H9 (cell line): ENCODE results near the gene MAGEA9. TPM values are rescaled to one million over a fixed set of nuclear protein-coding genes. Genes with fewer than 3 reads are reported as not detected.
"Not testable (repeated sequence)": the region's sequence is repeated elsewhere in the genome, so short reads cannot be mapped to it uniquely, and the experiment has no call there.

Source experiments
- DNase-seq: peaks from one replicate; pipeline ENCODE4 v3.0.0-alpha.2; 2017
- H2AFZ ChIP-seq: one replicate; pipeline ENCODE4 v1.6.1; 2013; ENCODE audit warnings: mild to moderate bottlenecking, low read length, control low read depth, moderate library complexity
- H2AK5ac ChIP-seq: 2 replicates; pipeline ENCODE4 v1.6.1; 2013; ENCODE audit warnings: low read length, control low read depth, mixed read lengths; ENCODE audit not compliant: insufficient read length
- H2BK120ac ChIP-seq: one replicate; pipeline ENCODE4 v1.6.1; 2013; ENCODE audit warnings: low read depth, mild to moderate bottlenecking, low read length, control low read depth, inconsistent platforms; ENCODE audit not compliant: poor library complexity, severe bottlenecking
- H2BK12ac ChIP-seq: 2 replicates; pipeline ENCODE4 v1.6.1; 2013; ENCODE audit warnings: low read length, control low read depth, mixed read lengths, low read depth; ENCODE audit not compliant: insufficient read length
- H2BK15ac ChIP-seq: 2 replicates; pipeline ENCODE4 v1.6.1; 2013; ENCODE audit warnings: low read depth, low read length, control low read depth
- H2BK20ac ChIP-seq: one replicate; pipeline ENCODE4 v1.6.1; 2013; ENCODE audit warnings: low read depth, mild to moderate bottlenecking, low read length, control low read depth, inconsistent platforms; ENCODE audit not compliant: poor library complexity, severe bottlenecking
- H2BK5ac ChIP-seq: 2 replicates; pipeline ENCODE4 v1.6.1; 2013; ENCODE audit warnings: low read length, control low read depth, mixed read lengths; ENCODE audit not compliant: insufficient read length
- H3K14ac ChIP-seq: 2 replicates; pipeline ENCODE4 v1.6.1; 2013; ENCODE audit warnings: low read length, control low read depth; ENCODE audit not compliant: insufficient read depth
- H3K18ac ChIP-seq: 2 replicates; pipeline ENCODE4 v1.6.1; 2013; ENCODE audit warnings: low read depth, mild to moderate bottlenecking, mixed read lengths, low read length, control low read depth; ENCODE audit not compliant: insufficient read length
- H3K23ac ChIP-seq: 2 replicates; pipeline ENCODE4 v1.6.1; 2013; ENCODE audit warnings: low read length, control low read depth, mixed read lengths, low read depth; ENCODE audit not compliant: insufficient read length
- H3K23me2 ChIP-seq: 2 replicates; pipeline ENCODE4 v1.6.1; 2013; ENCODE audit warnings: low read depth, mild to moderate bottlenecking, mixed read lengths, low read length, control low read depth; ENCODE audit not compliant: insufficient read length, poor library complexity, severe bottlenecking
- H3K27ac ChIP-seq: 2 replicates; pipeline ENCODE4 v1.5.1; 2013; ENCODE audit warnings: low read length, control low read depth, mixed read lengths, low read depth; ENCODE audit not compliant: insufficient read length
- H3K27me3 ChIP-seq: 2 replicates; pipeline ENCODE4 v1.6.1; 2013; ENCODE audit warnings: low read length, control low read depth, inconsistent platforms; ENCODE audit not compliant: insufficient read depth
- H3K4ac ChIP-seq: 2 replicates; pipeline ENCODE4 v1.6.1; 2013; ENCODE audit warnings: low read depth, mild to moderate bottlenecking, control low read depth, inconsistent platforms, low read length, moderate library complexity
- H3K4me1 ChIP-seq: 2 replicates; pipeline ENCODE4 v1.6.1; 2013; ENCODE audit warnings: low read length, control low read depth, inconsistent platforms; ENCODE audit not compliant: insufficient read depth
- H3K4me2 ChIP-seq: 2 replicates; pipeline ENCODE4 v1.6.1; 2013; ENCODE audit warnings: low read length, control low read depth, mixed read lengths; ENCODE audit not compliant: insufficient read length, insufficient read depth
- H3K56ac ChIP-seq: 2 replicates; pipeline ENCODE4 v1.6.1; 2013; ENCODE audit warnings: low read depth, mild to moderate bottlenecking, mixed read lengths, low read length, control low read depth; ENCODE audit not compliant: insufficient read length
- H3K79me1 ChIP-seq: 2 replicates; pipeline ENCODE4 v1.6.1; 2013; ENCODE audit warnings: low read depth, mild to moderate bottlenecking, moderate library complexity, low read length, control low read depth, inconsistent platforms; ENCODE audit not compliant: insufficient read depth, poor library complexity, severe bottlenecking
- H3K79me2 ChIP-seq: 2 replicates; pipeline ENCODE4 v1.6.1; 2013; ENCODE audit warnings: low read length, control low read depth, inconsistent platforms; ENCODE audit not compliant: insufficient read depth
- H3K9ac ChIP-seq: 2 replicates; pipeline ENCODE4 v1.6.1; 2013; ENCODE audit warnings: low read length, control low read depth, mixed read lengths; ENCODE audit not compliant: insufficient read length; ENCODE audit errors: extremely low read depth
- H3K9me3 ChIP-seq: one replicate; pipeline ENCODE4 v1.6.1; 2013; ENCODE audit warnings: low read depth, low read length, inconsistent platforms; ENCODE audit not compliant: control insufficient read depth
- H3T11ph ChIP-seq: one replicate; pipeline ENCODE4 v1.6.1; 2013; ENCODE audit warnings: mild to moderate bottlenecking, low read length, control low read depth, inconsistent platforms
- H4K20me1 ChIP-seq: one replicate; pipeline ENCODE4 v1.6.1; 2013; ENCODE audit not compliant: control insufficient read depth, insufficient read length, insufficient read depth
- H4K5ac ChIP-seq: 2 replicates; pipeline ENCODE4 v1.6.1; 2013; ENCODE audit warnings: low read depth, mild to moderate bottlenecking, mixed read lengths, low read length, control low read depth; ENCODE audit not compliant: insufficient read length
- H4K8ac ChIP-seq: replicated peaks from 2 replicates; pipeline ENCODE4 v1.6.1; 2013; ENCODE audit warnings: low read length, control low read depth, mixed read lengths, low read depth; ENCODE audit not compliant: insufficient read length
- H4K91ac ChIP-seq: 2 replicates; pipeline ENCODE4 v1.6.1; 2013; ENCODE audit warnings: low read depth, mild to moderate bottlenecking, moderate library complexity, mixed read lengths, low read length, control low read depth; ENCODE audit not compliant: insufficient read length
- H3K27ac Mint-ChIP-seq, 3 experiments: 2 replicates in 2 of 3; 3 replicates in 1 of 3; pipeline ENCODE4 v1.8.0; 2020 to 2021; ENCODE audit warnings: mixed read lengths in 3 of 3, mild to moderate bottlenecking in 1 of 3, moderate library complexity in 1 of 3
- H3K27me3 Mint-ChIP-seq: 2 replicates; pipeline ENCODE4 v1.8.0; 2021; ENCODE audit warnings: low read depth, mild to moderate bottlenecking, moderate library complexity, mixed read lengths
- H3K36me3 Mint-ChIP-seq, 3 experiments: 2 replicates in 2 of 3; 3 replicates in 1 of 3; pipeline ENCODE4 v1.8.0; 2020 to 2021; ENCODE audit warnings: low read depth in 3 of 3, mixed read lengths in 3 of 3; ENCODE audit not compliant: insufficient read depth in 1 of 3
- H3K4me1 Mint-ChIP-seq, 2 experiments: 2 replicates each; pipeline ENCODE4 v1.8.0; 2020; ENCODE audit warnings: mixed read lengths in 2 of 2
- H3K4me3 Mint-ChIP-seq, 2 experiments: 2 replicates in 1 of 2; 3 replicates in 1 of 2; pipeline ENCODE4 v1.8.0; 2020 to 2021; ENCODE audit warnings: mild to moderate bottlenecking in 2 of 2, mixed read lengths in 2 of 2, moderate library complexity in 1 of 2
- H3K9me3 Mint-ChIP-seq, 2 experiments: 2 replicates in 1 of 2; 3 replicates in 1 of 2; pipeline ENCODE4 v1.8.0; 2020; ENCODE audit warnings: mild to moderate bottlenecking in 2 of 2, mixed read lengths in 2 of 2, moderate library complexity in 1 of 2
- CTCF ChIP-seq: fragments of 200-600 bp; sonication (generic); conservative IDR thresholded peaks from 3 replicates; pipeline ENCODE4 v1.8.0; 2021; ENCODE audit warnings: antibody characterized with exemption, mild to moderate bottlenecking
- WGBS: extraction: QIAGEN DNeasy Blood & Tissue Kit; methylation state at CpG from one replicate; pipeline ENCODE4 v1.1.7; 2013; ENCODE audit warnings: missing lambda C conversion rate, low lambda C conversion rate, mixed read lengths; ENCODE audit not compliant: insufficient read length; ENCODE audit errors: extremely low coverage; 5-methylcytosine and 5-hydroxymethylcytosine counted together
- total RNA-seq: library from RNA; stranded (reverse); gene quantifications from 2 replicates; pipeline ENCODE4 v1.2.1, GENCODE V29; 2021

MAGEA9 gene
- total RNA-seq, 1 experiment from 2014 or later: 0.28 TPM

GRCh38 chrX:149831473-149831872, 49.7 kb downstream of the MAGEA9 start:
- no CpG with 5 or more reads among the region's 2 CpGs for WGBS
- Histone ChIP-seq H3K23me2 (peaks cover 3% of the 10 kb centered on the region), H3K4ac (no peak overlapping the region), H3K4me1 (peaks cover 2% of the 10 kb centered on the region; the same call in 1 of the 2 replicates), H3K23ac (no peak overlapping the region), H3K27me3 (no peaks in the 10 kb centered on the region), H2BK120ac (no peak overlapping the region), H3K4me2 (no peak overlapping the region), H2AFZ (no peak overlapping the region), H2BK20ac (no peak overlapping the region), H3T11ph (no peak overlapping the region), H2BK12ac (no peak overlapping the region), H2BK15ac (no peak overlapping the region), H3K18ac (no peak overlapping the region), H3K79me2 (no peaks in the 10 kb centered on the region), H3K56ac (no peak overlapping the region), H4K20me1 (no peaks in the 10 kb centered on the region), H4K8ac (no peak overlapping the region), H3K14ac (no peak overlapping the region), H2AK5ac (no peak overlapping the region), H3K27ac (no peak overlapping the region), H2BK5ac (no peak overlapping the region), H3K79me1 (no peaks in the 10 kb centered on the region), H4K5ac (no peak overlapping the region), H4K91ac (no peak overlapping the region), H3K9ac (no peak overlapping the region), H3K9me3 (peaks cover 2% of the 10 kb centered on the region)
- H3K4me1 Mint-ChIP-seq: peaks cover 67 to 71% of the 10 kb centered on the region in 2 experiments
- TF ChIP-seq CTCF: peak; percentile 25; the same call in 1 of the 3 replicates
- H3K27ac Mint-ChIP-seq: peak overlapping the region in 1 of 3 experiments; percentile 56; a peak in 2 of 7 replicates
- DNase-seq: no peak
- no peak overlapping the region for H3K4me3 Mint-ChIP-seq
- 0 out of 7 replicates have a peak, but pooled peaks cover 0 to 4% (median 0%) of the 10 kb centered on the region in 3 experiments for H3K36me3 Mint-ChIP-seq
- H3K9me3 Mint-ChIP-seq: peaks cover 41 to 54% of the 10 kb centered on the region in 2 experiments
- H3K27me3 Mint-ChIP-seq: peaks cover 1% of the 10 kb centered on the region; the same call in 1 of the 2 replicates

- not testable (repeated sequence) for H3K23ac ChIP-seq, H2BK5ac ChIP-seq, H2BK15ac ChIP-seq, H3K4ac ChIP-seq, H3K4me2 ChIP-seq, H3K23me2 ChIP-seq, H2BK120ac ChIP-seq, H3K27me3 Mint-ChIP-seq, H3K27me3 ChIP-seq, H4K20me1 ChIP-seq, H4K5ac ChIP-seq, H3T11ph ChIP-seq, H4K91ac ChIP-seq, H3K79me2 ChIP-seq, H2AFZ ChIP-seq, H3K9ac ChIP-seq, H3K79me1 ChIP-seq, H3K27ac ChIP-seq, H4K8ac ChIP-seq, H2AK5ac ChIP-seq, H3K56ac ChIP-seq, H3K18ac ChIP-seq, H2BK12ac ChIP-seq, H3K14ac ChIP-seq, H3K4me1 ChIP-seq, H2BK20ac ChIP-seq, DNase-seq
- H3K9me3 Mint-ChIP-seq: peaks cover 63 to 70% of the 10 kb centered on the region in 2 experiments
- peak overlapping the region in 2 of 3 experiments; percentile 45 to 88; a peak in 3 of 7 replicates for H3K27ac Mint-ChIP-seq
- WGBS: no CpG with 5 or more reads among the region's 5 CpGs
- H3K4me1 Mint-ChIP-seq: peaks cover 44 to 49% of the 10 kb centered on the region in 2 experiments
- peak overlapping the region in 1 of 2 experiments; percentile 53; a peak in 1 of 5 replicates for H3K4me3 Mint-ChIP-seq
- H3K9me3 ChIP-seq: peaks cover 14% of the 10 kb centered on the region
- H3K36me3 Mint-ChIP-seq: peaks cover 12 to 18% (median 15%) of the 10 kb centered on the region in 3 experiments
Observed at GRCh38 chrX:149836728-149837127, 55.0 kb downstream of the MAGEA9 start.
